Heart left ventricle (tissue), 16 donors: ENCODE results near the gene NUMB. TPM values are rescaled to one million over a fixed set of nuclear protein-coding genes. Genes with fewer than 3 reads are reported as not detected.
A peak's percentile ranks its signal among the peaks of the same experiment; 100 is the strongest.

ENCODE experiments used
- ATAC-seq, 4 donors: fragments of 200-7000 bp; cut with Tn5 transposase; one replicate each; pipeline ENCODE4 v1.9.1; 2020 to 2022; ENCODE audit warnings: moderate library complexity in 4 of 4, mild to moderate bottlenecking in 3 of 4, moderate number of reproducible peaks in 1 of 4
- DNase-seq, 5 donors: peaks; one replicate each; pipeline ENCODE4 v3.0.0-alpha.2; 2020
- H3K27ac ChIP-seq, 12 donors: fragments of 200-600 bp; sonication (generic) in 4 of 12; one replicate each; pipeline versions ENCODE4 v1.5.0 to v1.8.0; 2016 to 2022; ENCODE audit warnings: mild to moderate bottlenecking in 2 of 12
- H3K27me3 ChIP-seq, 9 donors: fragments of 200-600 bp; sonication (generic) in 2 of 9; one replicate each; pipeline versions ENCODE4 v1.5.1 to v1.8.0; 2016 to 2022; ENCODE audit warnings: mild to moderate bottlenecking in 3 of 9
- H3K36me3 ChIP-seq, 9 donors: fragments of 200-600 bp; sonication (generic) in 2 of 9; one replicate each; pipeline versions ENCODE4 v1.5.0 to v1.8.0; 2018 to 2022; ENCODE audit warnings: mild to moderate bottlenecking in 2 of 9
- H3K4me1 ChIP-seq, 12 donors: fragments of 200-600 bp; sonication (generic) in 4 of 12; one replicate each; pipeline versions ENCODE4 v1.5.0 to v1.8.0; 2016 to 2022; ENCODE audit warnings: mild to moderate bottlenecking in 3 of 12
- H3K4me3 ChIP-seq, 12 donors: fragments of 200-600 bp; sonication (generic) in 4 of 12; one replicate each; pipeline versions ENCODE4 v1.5.0 to v1.8.0; 2017 to 2022; ENCODE audit warnings: mild to moderate bottlenecking in 9 of 12, moderate library complexity in 4 of 12
- H3K9me3 ChIP-seq, 12 donors: fragments of 200-600 bp; sonication (generic) in 4 of 12; one replicate each; pipeline versions ENCODE4 v1.5.0 to v1.8.0; 2016 to 2022; ENCODE audit warnings: mild to moderate bottlenecking in 1 of 12
- CTCF ChIP-seq, 12 donors: fragments of 200-600 bp; sonication (generic) in 4 of 12; IDR thresholded peaks; one replicate each; pipeline versions ENCODE4 v1.5.0 to v1.8.0; 2018 to 2022; ENCODE audit warnings: antibody characterized with exemption in 12 of 12, mild to moderate bottlenecking in 5 of 12
- POLR2A ChIP-seq, 2 donors: fragments of 450-650 bp; IDR thresholded peaks; one replicate each; pipeline ENCODE4 v1.6.1; 2017; ENCODE audit warnings: antibody characterized with exemption in 2 of 2, mild to moderate bottlenecking in 2 of 2, moderate library complexity in 2 of 2
- WGBS, 4 donors: extraction: QIAGEN DNeasy Blood & Tissue Kit in 2 of 4; methylation state at CpG; one replicate each; pipeline versions ENCODE4 v1.1.5 to v1.1.7; 2013 to 2018; 5-methylcytosine and 5-hydroxymethylcytosine counted together
- intact Hi-C, 10 donors: fragments of 100-400 bp; cut with DNase I; formaldehyde crosslinking; loops; one replicate each; pipeline versions ENCODE4 v1.11.1 to v1.14.2; 2022
- polyA plus RNA-seq, 2 donors: library from polyadenylated mRNA; stranded (reverse); fragments of 200-250 nt; gene quantifications; one replicate each; pipeline ENCODE4 v1.2.3, GENCODE V29; 2013
- total RNA-seq, 9 donors: library from RNA; depleted of rRNA in 2 of 9; stranded (reverse); fragments of >200 nt in 2 of 9; fragmentation: NEBNext Ultra II Directional in 3 of 9; extraction: Animal tissue kit (Norgen Biotek cat#: 25700) in 3 of 9; gene quantifications; one replicate each; pipeline versions ENCODE4 v1.1.0 to v1.2.4, GENCODE V29; 2016 to 2023
- donor health status: ischemic (EF 13 %, LVEDD 7.1; RV severe dilation, severe dysfunction).
- donor health status: healthy with polysubstance abuse.
- donor health status: DM: no; HTN: yes; CAD: no.
- donor health status: DM: no; HTN: no; CAD: no.
- donor health status: ischemic (EF 25% LVEDD 6.9; RV normal size, moderate dysfunction).
- donor health status: ischemic (EF 25% LVEDD 5.7; RV mildly dilated, moderate dysfunction).
- donor health status: healthy.
- donor health status: DM: yes; HTN: yes; CAD: no.
- donor health status: ischemic (EF 35%, LVEDD 5.7; RV mildly dilated, moderate dysfunction).
- donor health status: nonischemic (EF 11% LVEDD 7.7; RV severe dilation, severe dysfunction).
- donor health status: DM: yes; HTN: yes; CAD: no.
- donor health status: PGD.
- donor health status: ischemic (EF 29% LVEDD 5.4; RV normal size, mild dysfunction).
- donor health status: nonischemic (EF 23%, LVEDD 6.1; RV moderate dilation, normal function).

Gene NUMB
- total and polyA plus RNA-seq, 11 donors, result 18.2 to 59.1 (median 34.9) TPM

DNA sequence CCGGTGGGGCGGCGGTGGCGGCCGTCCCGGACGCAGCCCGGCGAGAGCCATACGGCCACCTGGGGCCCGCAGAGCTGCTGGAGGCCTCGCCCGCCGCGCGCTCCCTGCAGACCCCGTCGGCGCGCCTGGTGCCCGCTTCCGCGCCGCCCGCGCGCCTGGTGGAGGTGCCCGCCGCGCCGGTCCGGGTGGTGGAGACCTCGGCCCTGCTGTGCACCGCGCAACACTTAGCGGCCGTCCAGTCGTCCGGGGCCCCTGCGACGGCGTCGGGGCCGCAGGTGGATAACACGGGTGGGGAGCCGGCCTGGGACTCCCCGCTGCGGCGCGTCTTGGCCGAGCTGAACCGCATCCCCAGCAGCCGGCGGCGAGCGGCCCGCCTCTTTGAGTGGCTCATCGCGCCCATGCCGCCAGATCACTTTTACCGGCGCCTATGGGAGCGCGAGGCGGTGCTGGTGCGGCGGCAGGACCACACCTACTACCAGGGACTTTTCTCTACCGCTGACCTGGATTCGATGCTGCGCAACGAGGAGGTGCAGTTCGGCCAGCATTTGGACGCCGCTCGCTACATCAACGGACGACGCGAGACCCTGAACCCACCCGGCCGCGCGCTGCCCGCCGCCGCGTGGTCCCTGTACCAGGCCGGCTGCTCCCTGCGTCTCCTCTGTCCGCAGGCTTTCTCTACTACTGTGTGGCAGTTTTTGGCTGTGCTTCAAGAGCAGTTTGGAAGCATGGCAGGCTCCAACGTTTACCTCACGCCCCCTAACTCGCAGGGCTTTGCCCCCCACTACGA, 33.1 kb upstream of the NUMB start:
- DNase-seq, result peak; percentile 35 to 78 (median 61)
- peak in 3 of 4 donors; percentile 29 to 64 (median 62) for ATAC-seq
- Histone ChIP-seq H3K4me1 (peaks cover 0 to 43% (median 28%) of the 10 kb centered on the region in 12 donors), H3K27ac (peak overlapping the region; percentile 66 to 95 (median 88)), H3K36me3 (peaks cover 0 to 18% (median 6%) of the 10 kb centered on the region in 9 donors), H3K27me3 (no peaks in the 10 kb centered on the region), H3K4me3 (peak overlapping the region; percentile 40 to 92 (median 78)), H3K9me3 (no peaks in the 10 kb centered on the region)
- no peak for TF ChIP-seq CTCF (IDR thresholded peaks at IDR 0.05)
- no peak for TF ChIP-seq POLR2A (IDR thresholded peaks at IDR 0.05)
- intact Hi-C loops, result loop anchor here in 1 of 10 donors (5.0 kb wide), 2 partner anchors 76 to 141 kb away; partner anchors contain the start of gene ACOT2
- 1 to 4% (median 2%) methylated on average over 43 to 94 of the region's 94 CpGs for WGBS, 4 donors

GRCh38 chr14:73489481-73490175, 31.3 kb upstream of the NUMB start:
- H3K27ac ChIP-seq, result no peak overlapping the region
- no peak for ATAC-seq
- H3K4me3 ChIP-seq, result peak overlapping the region in 1 of 12 donors; percentile 78
- H3K9me3 ChIP-seq, result no peaks in the 10 kb centered on the region
- H3K4me1 ChIP-seq, result peaks cover 0 to 37% (median 28%) of the 10 kb centered on the region in 12 donors
- intact Hi-C loops, result loop anchor here in 1 of 10 donors (5.0 kb wide), 2 partner anchors 78 to 143 kb away; partner anchors contain the start of gene ACOT2
- DNase-seq, result no peak
- peaks cover 0 to 10% (median 3%) of the 10 kb centered on the region in 9 donors for H3K36me3 ChIP-seq
- no peaks in the 10 kb centered on the region for H3K27me3 ChIP-seq
- no peak for TF ChIP-seq CTCF (IDR thresholded peaks at IDR 0.05)
- no peak for TF ChIP-seq POLR2A (IDR thresholded peaks at IDR 0.05)
- WGBS, 4 donors, result 63 to 75% (median 72%) methylated on average over 6 of the region's 6 CpGs

- Histone ChIP-seq H3K9me3 (no peaks in the 10 kb centered on the region), H3K4me3 (no peak overlapping the region), H3K36me3 (no peaks in the 10 kb centered on the region), H3K27me3 (no peaks in the 10 kb centered on the region), H3K4me1 (peaks cover 0 to 16% (median 0%) of the 10 kb centered on the region in 12 donors), H3K27ac (no peak overlapping the region)
- TF ChIP-seq CTCF (IDR thresholded peaks at IDR 0.05), result no peak
- TF ChIP-seq POLR2A (IDR thresholded peaks at IDR 0.05), result no peak
- intact Hi-C loops, result loop anchor here in 4 of 10 donors (5.0 to 10.0 kb wide), 2 partner anchors 304 to 306 kb away; no protein-coding TSS in a partner anchor
- 89 to 90% (median 90%) methylated on average over 15 of the region's 15 CpGs for WGBS, 4 donors
- ATAC-seq (no peak), DNase-seq (no peak)
Measured at GRCh38 chr14:73478684-73479083, 20.3 kb upstream of the NUMB start.
